ENCODE results near the gene UBFD1.

DNA sequence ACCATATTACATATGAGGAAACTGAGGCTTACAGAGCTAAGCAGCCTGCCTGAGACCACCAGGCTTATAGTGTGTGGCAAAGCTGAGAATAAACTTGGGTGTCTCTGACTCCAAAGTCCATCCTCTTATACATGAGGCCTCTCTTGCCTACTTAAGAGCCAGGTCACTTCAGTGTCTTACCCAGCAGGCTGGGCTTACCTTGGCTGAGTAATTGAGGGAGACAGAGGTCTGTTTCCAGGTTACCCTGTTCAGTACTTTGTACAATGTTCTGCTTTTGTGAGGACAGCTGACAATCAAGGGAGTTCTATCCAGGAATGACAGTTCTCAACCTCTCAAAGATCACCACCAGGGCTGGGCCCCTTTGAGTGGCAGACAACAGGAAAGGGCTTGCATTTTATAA lies 24.2 kb downstream of the UBFD1 start:
- TF ChIP-seq, protein P1, sequence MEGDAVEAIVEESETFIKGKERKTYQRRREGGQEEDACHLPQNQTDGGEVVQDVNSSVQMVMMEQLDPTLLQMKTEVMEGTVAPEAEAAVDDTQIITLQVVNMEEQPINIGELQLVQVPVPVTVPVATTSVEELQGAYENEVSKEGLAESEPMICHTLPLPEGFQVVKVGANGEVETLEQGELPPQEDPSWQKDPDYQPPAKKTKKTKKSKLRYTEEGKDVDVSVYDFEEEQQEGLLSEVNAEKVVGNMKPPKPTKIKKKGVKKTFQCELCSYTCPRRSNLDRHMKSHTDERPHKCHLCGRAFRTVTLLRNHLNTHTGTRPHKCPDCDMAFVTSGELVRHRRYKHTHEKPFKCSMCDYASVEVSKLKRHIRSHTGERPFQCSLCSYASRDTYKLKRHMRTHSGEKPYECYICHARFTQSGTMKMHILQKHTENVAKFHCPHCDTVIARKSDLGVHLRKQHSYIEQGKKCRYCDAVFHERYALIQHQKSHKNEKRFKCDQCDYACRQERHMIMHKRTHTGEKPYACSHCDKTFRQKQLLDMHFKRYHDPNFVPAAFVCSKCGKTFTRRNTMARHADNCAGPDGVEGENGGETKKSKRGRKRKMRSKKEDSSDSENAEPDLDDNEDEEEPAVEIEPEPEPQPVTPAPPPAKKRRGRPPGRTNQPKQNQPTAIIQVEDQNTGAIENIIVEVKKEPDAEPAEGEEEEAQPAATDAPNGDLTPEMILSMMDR (IDR thresholded peaks at IDR 0.05), result no peak
- TF ChIP-seq POLR2A (IDR thresholded peaks at IDR 0.05; ENCODE audit: low read depth) (no peak), POLR2AphosphoS5 (IDR thresholded peaks at IDR 0.05) (no peak), EP300 (IDR thresholded peaks at IDR 0.05) (no peak)

Data from esophagus muscularis mucosa (tissue), 4 donors.